HG02763 (cell line): ENCODE measurements around the gene CTNND2.

ENCODE experiments used
- ATAC-seq: cut with Tn5 transposase; IDR thresholded peaks from one replicate; pipeline ENCODE4 v1.9.1; 2021; ENCODE audit warnings: mild to moderate bottlenecking, moderate library complexity; ENCODE audit not compliant: unreplicated experiment

CTNND2 gene

DNA sequence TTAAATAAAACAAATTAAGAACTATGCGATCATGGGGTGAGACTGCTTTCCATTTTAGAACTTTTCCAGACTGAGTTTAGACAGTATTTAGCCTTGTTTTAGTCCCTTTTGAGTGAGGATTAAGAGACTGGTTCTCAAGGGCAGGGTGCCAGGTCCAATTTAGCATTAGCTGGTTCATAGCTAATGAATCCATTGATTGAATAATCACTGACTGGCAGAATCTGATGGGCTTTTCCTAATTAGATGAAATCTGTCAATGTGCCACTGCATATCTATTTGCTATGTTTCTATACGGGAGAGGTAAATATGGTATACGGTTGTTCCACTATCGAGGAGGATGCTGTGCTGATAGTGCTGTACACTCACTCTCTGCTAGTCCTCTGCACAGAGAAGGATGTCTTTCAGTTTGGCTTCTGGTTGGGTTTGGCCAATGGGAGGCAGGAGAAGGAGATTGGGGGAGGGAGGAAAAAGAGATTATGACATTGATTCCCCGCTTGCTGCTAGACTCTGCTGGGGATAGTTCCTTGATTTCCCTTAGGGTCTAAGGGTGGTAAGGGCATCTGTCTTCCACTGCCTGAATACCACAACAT lies 496.6 kb downstream of the CTNND2 start:
- ATAC-seq: no peak

DNA sequence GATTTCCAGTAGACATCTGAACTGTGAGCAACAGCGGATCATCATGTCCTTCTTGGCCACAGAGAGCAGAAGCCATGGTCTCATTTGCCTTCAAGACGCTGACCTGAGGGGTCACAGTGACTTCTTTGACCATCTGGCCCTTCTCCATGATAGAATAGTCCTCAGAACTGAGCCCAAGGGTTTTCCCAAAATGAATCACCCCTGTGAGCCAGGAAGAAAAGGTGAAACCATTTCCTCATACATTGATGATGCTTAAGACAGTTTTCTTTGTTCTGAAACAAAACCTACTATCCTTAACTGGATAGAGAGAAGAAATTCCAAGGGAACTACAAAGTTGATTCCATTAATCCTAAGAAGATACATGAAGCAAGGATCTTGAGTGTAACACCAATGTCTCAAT lies 503.9 kb downstream of the CTNND2 start:
- ATAC-seq: no peak

DNA sequence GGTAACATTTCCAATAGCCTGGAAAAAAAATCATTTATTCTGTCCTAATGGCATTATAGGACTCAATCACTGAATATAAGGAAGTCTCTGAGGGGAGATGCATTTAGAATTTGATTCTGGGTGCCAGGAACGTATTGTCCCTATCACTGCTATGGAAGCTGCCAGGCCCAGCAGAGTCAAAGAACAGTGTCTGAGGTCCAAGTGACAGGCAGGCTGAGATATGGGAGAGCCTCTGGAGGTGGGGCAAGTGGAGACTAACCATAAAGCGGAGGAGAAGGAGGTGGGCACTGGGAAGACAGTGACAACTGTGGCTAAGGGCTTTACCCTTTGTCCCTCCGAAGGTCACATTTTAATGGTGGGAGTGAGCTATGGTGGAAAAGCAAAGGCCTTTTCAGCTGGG lies 505.5 kb downstream of the CTNND2 start:
- ATAC-seq: no peak

DNA sequence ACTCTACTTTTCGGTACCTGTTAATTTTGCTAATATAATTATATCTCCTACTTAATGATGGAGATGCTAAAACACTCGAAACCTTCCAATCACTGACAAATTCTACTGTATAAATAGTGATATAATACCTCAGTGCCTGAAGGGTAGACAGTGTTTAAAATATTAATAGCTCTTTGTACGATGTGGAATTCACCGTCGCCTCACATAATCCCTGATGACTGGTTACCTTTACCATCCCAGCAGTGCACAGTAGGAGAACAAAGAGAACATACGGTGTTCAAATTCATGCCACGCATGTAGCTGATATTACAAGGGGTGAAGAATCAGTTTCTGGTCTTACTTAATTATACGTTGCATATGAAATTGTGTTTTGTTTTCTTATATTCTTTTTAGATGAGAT lies 506.7 kb downstream of the CTNND2 start:
- ATAC-seq: no peak

DNA sequence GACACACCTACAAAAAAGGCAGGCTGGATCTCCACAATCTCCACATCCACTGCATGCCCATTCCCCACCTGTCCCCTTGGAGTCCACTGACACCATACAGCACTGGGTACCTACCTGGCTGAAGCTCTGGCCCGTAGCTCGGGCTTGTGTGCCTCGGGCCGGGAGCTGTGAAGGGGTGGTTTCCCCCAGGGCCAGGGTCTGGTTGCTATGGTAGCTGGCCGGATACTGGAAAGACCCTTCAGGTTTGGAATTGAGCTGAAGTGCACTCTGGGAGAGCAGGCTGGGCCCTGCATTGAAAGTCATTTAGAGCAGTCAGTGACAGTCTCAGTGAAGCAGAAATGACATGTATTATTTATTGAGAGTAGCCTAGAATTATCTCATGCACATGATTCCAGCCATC lies 507.3 kb downstream of the CTNND2 start:
- no peak for ATAC-seq

DNA sequence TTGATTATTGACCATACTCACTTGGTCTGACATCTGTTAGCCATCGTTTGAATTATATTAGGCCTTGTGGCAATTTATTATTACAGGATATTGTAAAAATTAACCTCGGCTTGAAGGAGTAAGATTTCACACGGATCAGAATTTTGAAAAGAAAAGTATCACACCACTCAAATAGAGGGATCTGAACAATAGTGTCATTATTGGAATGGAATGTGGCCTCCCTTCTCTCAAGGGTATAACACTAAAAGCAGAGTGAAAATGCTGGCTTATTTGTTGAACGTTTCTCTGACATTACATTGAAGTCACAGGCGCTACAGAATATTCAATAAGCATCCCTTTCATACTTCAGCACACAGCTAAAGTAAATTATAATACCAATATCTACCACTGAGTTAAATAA lies 509.3 kb downstream of the CTNND2 start:
- no peak for ATAC-seq

DNA sequence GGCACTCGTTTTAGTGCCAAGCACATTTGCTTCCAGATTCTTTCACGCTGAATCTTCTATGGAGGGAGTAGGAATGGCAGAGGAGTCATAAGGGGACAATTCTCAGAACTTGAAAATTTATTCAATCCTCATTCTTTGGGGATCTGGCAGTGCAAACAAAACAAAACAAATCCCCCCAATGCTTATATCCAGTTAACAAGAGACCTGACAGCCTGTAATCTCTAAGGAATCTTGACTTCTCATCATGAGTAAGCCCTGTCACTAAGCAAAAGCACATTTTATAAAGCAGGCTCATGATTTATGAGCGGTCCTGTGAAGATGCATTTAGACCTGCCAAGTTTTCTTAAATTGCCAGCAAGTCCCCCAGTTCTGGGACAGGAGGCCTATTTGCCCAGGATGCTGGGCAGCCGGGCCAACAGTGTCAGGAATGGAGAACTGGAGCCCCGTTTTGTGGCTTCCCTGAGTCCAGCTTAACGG lies 513.9 kb downstream of the CTNND2 start:
- no peak for ATAC-seq

DNA sequence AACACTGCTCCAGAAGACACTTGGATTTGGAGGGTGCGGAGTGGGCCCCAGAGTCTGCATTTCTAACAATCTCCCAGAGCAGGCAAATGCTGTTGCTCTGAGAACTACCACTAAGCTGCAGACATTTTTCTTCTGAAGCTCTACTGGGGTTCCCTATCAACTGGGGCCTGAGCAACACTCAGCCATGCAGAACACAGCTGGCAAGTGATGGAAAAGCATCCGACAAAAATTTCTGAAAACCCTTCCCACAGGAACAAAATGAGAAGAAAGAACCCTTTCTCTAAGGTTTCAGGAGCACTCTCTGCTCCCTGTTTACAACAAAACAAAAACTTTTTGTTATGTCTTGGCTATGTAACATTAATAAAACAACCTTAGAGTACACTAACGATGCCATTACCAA lies 516.9 kb downstream of the CTNND2 start:
- no peak for ATAC-seq

DNA sequence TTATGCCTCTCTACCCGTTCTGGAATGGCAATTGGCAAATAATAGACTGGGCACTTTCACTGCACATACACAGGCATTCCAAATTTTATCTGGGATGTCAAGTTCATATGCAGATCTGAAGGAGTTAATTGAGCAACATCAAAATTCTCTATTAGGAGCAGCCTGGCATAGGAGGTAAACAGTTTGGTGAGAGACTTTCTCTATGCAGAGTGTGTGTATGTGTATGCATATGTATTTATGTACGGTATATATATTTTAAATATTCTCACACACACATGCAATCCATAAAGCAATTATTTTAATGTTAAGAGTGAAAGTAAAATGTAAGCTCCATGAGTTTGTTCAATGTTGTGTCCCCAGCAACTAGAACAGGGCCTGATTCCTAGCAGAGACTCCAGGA lies 517.8 kb downstream of the CTNND2 start:
- ATAC-seq: no peak

DNA sequence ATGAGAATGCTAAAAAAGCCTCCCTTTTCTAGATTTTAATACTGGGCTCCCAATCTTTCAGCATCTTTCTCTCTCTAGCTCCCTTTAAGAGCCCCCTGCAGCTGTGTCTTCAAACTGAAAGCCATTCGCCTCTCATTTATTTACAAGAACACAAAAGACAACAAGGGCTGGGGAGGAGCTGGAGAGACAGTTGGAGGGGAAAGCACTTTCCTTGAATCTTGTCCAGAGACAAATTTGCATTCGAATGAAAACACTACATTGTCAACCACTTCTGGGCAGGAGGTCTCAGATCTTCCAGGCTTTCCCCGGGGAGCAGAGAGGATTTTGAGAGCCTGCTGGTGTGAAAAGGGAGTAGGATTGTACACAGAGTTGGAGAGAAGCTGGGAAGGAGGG lies 518.3 kb downstream of the CTNND2 start:
- no peak for ATAC-seq

DNA sequence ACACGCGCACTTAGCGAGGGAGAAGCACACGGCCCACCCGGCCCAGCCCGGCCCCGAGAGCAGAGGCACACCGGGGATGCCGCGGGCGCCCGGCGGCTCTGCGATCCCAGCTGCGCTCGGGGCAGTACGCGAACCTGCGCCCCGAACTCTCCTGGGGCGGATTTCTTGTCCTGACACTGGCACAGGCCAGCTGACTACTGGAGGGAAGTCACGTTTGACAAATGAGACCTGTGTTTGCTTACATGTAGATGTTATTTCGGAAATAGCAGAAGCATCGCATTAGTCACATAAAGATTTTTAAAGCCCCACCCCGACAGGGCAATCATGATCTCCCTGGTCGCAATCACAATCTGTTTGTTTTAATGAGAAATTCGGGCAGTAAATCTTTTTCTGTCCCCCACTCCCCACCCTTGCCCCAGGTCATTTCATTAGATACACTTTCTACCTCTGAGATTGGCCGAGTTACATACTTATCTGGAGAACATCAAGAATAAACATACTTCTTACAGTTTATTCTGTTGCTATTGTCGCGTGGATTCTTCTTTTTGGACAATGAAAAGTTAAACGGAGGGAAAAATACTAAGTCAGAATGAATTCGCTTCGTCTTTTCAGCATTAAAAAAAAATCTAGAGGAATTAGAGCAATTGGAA lies 518.9 kb downstream of the CTNND2 start:
- ATAC-seq: no peak

DNA sequence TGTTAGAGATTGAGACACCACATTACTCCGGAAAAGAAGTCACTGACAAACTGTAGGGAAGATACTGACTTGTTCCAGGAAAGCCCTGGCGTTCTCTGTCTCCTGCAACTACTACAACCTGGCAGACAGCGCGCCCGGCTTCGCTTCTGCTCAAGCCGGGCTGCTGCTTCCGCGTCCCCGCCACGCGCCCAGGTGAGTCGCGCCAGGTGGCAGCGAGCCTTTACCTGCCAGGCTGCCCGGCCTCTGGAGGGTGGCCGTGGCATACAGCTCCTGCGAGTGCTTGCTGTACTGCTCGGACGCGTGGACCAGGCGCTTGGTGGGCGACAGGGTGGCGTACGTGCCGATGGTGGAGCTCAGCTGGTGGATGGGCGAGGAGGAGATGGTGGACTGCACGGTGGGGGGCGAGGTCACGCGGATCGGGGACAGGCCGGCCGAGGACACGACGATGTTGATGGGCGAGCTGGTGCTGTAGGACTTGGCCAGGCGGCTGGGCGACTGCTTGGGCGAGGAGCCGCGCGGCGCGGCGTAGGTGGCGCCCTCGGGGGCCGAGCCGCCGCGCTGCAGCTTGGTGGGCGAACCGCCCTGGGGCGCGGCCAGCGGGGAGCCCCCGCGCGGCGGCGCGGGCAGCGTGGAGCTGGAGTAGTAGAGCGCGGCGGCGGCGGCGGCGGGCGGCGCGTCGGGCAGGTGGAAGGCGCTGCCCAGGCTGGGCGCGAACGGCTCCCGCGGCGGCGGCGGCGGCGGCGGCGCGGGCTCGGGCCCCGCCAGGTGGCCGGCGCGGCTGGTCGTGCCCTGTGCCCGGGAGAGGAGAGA lies 519.6 kb downstream of the CTNND2 start:
- ATAC-seq: no peak

DNA sequence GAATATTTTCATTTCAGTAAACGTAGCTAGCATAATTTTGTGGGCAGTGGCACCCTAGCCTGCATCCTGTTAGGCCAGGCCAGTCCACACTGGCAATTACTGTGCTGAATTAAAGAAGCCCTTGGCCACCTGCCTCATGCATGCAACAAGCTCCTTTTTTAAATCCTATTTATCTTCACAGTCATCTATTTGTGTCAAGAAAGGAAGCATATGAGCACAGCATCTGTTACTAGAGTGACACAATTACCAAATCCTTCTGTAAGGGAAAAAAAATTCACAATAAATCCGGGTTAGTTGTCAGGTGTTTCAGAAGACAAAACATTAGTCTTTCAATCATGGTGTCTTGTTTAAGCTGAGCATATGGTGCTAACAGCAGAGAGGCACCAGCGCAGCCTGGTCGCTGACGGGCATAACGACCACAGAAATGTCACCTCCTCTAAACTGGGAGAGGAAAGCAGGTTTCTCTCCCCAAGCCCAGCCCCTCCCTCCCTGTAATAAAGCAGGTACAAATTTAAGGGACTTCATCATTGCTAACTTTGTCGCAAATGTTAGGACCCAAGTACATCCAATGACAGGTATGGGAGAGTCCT lies 520.6 kb downstream of the CTNND2 start:
- ATAC-seq: no peak

DNA sequence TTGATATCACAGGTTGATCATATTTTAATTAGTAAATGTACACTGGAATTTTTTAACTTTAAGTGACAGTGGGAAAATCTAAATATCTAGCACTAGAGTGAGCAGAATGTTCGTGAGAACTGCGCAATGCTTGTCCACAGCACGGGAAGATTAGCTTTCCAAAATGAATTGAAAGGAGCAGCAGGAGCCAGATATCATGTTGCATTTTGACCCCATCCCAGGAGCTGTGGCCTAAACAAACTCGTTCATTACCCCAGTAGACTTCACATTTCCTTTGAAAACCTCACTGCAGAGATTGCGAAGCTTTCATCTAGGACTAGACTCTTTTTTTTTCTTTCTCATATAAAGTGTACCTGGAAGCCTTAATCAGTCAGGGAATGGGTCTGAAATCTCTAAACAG lies 525.8 kb downstream of the CTNND2 start:
- no peak for ATAC-seq

DNA sequence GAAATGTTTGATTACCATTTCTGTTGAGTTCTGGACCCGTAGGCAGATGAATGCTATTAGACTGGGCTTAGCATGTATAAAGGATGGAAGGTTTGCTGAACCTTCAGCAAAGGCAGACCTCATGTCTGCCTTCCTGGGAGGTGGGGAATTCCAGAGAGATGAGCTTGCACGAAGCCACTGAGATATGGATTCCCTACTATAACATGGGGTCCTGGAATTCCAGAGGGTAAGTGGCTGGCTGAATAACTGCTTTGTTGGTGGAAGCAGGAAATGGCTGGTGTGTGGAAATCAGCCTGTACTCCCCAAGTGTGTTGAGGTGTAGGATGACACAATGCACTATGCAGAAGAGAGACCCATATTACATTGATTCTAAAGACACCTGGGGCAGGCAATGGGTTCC lies 526.4 kb downstream of the CTNND2 start:
- ATAC-seq: no peak

DNA sequence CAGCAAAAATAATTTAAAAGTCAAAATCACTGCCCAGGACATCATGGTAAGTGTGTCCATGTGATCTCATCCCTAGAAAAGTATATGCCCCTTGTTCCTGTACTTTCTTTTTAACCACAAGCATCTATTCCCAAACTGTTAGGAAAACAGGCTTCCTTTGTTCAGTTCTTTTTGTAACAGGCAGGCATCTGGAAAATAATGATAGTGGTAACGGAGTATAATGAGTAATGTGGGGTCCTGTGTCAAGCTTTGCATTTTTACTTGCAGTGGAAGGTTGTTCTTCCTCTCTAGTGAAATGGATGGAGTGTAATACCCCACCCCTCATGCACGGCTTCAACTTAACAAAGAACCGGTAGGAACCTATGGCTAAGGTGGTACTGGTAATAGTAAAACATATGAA lies 532.1 kb downstream of the CTNND2 start:
- ATAC-seq: no peak

DNA sequence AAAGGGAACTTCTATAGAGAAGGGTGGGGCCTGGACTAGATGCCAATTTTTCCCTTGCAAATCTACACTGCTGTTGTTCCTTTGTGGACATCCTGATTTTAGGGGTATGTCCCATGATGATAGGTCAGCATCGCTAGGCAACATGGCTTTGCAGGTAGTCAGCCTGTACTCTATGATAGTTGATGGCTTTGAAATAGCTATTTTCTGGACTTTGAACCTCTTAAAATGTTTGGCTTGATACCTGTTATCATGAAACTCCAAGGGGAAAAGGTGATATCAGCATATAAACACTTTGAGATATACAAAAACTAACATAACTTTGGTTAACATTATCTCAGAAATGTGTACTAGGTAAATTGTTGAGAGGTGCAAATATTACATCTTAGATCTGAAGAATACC lies 533.2 kb downstream of the CTNND2 start:
- no peak for ATAC-seq

DNA sequence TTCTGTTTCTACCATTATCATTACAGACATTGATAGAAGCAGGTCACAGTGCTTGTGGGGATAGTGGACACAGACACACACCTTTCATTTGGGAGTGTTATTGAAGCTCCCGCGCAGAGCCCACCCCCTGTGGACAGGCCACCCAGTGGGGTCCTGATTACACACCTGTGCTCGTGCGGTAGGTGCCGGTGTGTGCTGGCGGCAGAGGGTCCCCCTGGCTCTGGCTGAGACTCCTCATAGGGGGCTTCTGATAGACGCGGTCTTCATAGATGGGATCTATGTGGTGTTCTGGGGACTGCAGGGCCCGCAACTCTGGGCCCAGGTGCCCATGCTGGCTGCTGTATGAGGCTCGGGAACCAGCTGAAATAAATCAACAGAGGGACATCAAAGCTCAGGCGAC lies 539.7 kb downstream of the CTNND2 start:
- ATAC-seq: no peak

DNA sequence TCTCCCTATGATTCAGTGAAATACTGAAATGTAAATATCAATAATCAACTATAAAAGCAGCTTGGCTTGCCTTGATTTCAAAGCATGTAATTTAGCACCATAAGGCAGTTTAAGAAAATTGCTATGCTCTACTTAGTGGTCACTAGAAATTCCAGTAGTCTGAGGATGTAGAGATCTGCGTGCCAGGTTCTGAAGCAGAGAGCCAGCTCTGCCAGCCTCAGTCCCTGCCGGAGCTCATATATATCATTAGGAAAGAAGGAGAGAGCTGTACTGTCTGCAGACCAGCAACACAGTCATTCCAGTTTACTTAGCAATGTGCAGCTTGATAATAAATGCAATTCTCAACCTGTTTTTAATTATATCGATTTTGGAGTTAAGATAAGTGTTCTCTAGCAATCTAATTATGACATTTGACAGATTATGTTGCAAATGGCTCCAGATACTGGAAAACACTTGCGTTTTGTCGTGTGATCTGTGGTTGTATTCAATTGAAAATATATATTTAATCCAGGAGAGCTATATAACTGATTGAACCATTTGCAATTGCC lies 540.5 kb downstream of the CTNND2 start:
- ATAC-seq: no peak

DNA sequence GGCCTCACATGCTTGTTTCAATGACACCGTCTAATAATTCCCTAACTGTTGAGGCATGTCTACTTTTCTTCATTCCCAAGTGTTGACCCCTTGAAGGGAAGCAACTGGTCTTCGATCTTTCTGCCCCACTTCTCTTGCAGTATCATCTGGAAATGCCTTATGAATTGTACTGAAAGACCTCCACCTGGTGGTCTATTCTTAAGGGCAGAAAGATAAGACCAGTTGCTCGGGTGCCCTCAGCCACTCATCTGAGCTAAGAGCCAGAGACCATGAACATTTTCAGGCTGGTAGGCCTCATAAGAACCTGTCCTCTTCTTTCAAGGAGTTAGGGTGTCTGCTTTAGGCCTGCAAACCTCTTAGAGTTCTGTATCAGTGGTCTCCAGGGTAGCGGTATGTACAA lies 542.5 kb downstream of the CTNND2 start:
- no peak for ATAC-seq

DNA sequence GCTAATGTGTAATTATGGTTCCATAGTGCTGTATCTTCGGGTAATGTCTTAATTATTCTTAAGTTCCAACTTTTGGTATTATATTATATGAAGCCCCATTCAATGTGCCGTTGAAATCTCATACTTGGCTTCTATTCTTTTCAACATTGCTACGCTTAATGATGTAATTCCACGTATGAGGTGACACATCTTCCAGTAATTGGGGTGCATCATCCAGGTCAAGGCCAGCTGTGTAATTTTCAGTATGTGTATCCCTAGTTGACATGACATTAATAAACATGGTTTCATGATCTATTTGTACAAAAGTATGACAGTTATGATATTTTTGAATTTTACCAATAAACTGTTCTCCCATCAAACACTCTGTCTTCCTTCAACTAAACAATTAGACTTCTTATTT lies 546.3 kb downstream of the CTNND2 start:
- ATAC-seq: no peak

DNA sequence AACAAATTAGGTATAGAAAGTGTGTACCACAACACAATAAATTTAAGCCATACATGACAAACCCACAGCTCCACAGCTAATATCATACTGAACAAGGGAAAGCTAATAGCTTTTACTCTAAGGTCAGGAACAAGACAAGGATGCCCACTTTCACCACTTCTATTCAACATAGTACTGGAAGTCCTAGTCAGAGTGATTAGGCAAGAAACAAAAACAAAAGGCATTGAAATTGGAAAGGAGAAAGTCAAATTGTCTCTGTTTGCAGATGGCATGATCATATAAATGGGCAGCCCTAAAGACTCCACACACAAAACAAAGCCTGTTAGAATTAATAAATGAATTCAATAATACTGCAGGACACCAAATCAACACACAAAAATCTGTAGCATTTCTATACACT lies 548.8 kb downstream of the CTNND2 start:
- no peak for ATAC-seq
